Trophoblast cell (in vitro differentiated cells and primary cell): ENCODE data around the gene CADPS.

Experiments used
- DNase-seq, 2 donors: peaks; one replicate each; pipeline ENCODE4 v3.0.0-alpha.2; 2016
- H2AFZ ChIP-seq: 2 replicates; pipeline ENCODE4 v1.6.1; 2013; ENCODE audit warnings: low read length, moderate library complexity, mild to moderate bottlenecking; ENCODE audit not compliant: insufficient read depth, poor library complexity
- H2AK5ac ChIP-seq: 2 replicates; pipeline ENCODE4 v1.6.1; 2013; ENCODE audit warnings: mild to moderate bottlenecking, low read length
- H2BK120ac ChIP-seq: 2 replicates; pipeline ENCODE4 v1.6.1; 2013; ENCODE audit warnings: low read length, mild to moderate bottlenecking, moderate library complexity; ENCODE audit not compliant: insufficient read depth, poor library complexity
- H2BK12ac ChIP-seq: 2 replicates; pipeline ENCODE4 v1.6.1; 2013; ENCODE audit warnings: mild to moderate bottlenecking, low read length, moderate library complexity
- H2BK5ac ChIP-seq: 2 replicates; pipeline ENCODE4 v1.6.1; 2013; ENCODE audit warnings: low read length, low read depth, moderate library complexity, mild to moderate bottlenecking; ENCODE audit not compliant: poor library complexity
- H3K14ac ChIP-seq: 2 replicates; pipeline ENCODE4 v1.6.1; 2013; ENCODE audit warnings: mild to moderate bottlenecking, low read length
- H3K18ac ChIP-seq: 2 replicates; pipeline ENCODE4 v1.6.1; 2013; ENCODE audit warnings: mild to moderate bottlenecking, low read length
- H3K23ac ChIP-seq: 2 replicates; pipeline ENCODE4 v1.6.1; 2013; ENCODE audit warnings: low read length
- H3K27ac ChIP-seq: 2 replicates; pipeline ENCODE4 v1.5.1; 2013; ENCODE audit warnings: low read depth, mild to moderate bottlenecking, inconsistent platforms, low read length, moderate library complexity
- H3K27me3 ChIP-seq: 2 replicates; pipeline ENCODE4 v1.6.1; 2013; ENCODE audit warnings: inconsistent platforms, mild to moderate bottlenecking, low read length, moderate library complexity; ENCODE audit not compliant: insufficient read depth
- H3K36me3 ChIP-seq, 2 experiments: 1 replicate in 1 of 2; 2 replicates in 1 of 2; pipeline ENCODE4 v1.6.1; 2013; ENCODE audit warnings: low read length in 2 of 2, mild to moderate bottlenecking in 2 of 2, moderate library complexity in 1 of 2; ENCODE audit not compliant: insufficient read depth in 2 of 2, control insufficient read depth in 1 of 2
- H3K4ac ChIP-seq: 2 replicates; pipeline ENCODE4 v1.6.1; 2013; ENCODE audit warnings: low read depth, mild to moderate bottlenecking, low read length, moderate library complexity
- H3K4me1 ChIP-seq, 2 experiments: 1 replicate in 1 of 2; 2 replicates in 1 of 2; pipeline ENCODE4 v1.6.1; 2013; ENCODE audit warnings: low read length in 2 of 2, mild to moderate bottlenecking in 2 of 2, moderate library complexity in 1 of 2; ENCODE audit not compliant: insufficient read depth in 2 of 2, control insufficient read depth in 1 of 2
- H3K4me2 ChIP-seq: 2 replicates; pipeline ENCODE4 v1.6.1; 2013; ENCODE audit warnings: inconsistent platforms, mild to moderate bottlenecking, low read length, moderate library complexity
- H3K4me3 ChIP-seq: 2 replicates; pipeline ENCODE4 v1.5.1; 2013; ENCODE audit warnings: mild to moderate bottlenecking, low read depth, low read length, inconsistent platforms
- H3K79me1 ChIP-seq: one replicate; pipeline ENCODE4 v1.6.1; 2013; ENCODE audit warnings: low read length
- H3K79me2 ChIP-seq: 2 replicates; pipeline ENCODE4 v1.6.1; 2013; ENCODE audit warnings: low read length, mild to moderate bottlenecking; ENCODE audit not compliant: control insufficient read depth, insufficient read depth, poor library complexity
- H3K9ac ChIP-seq: 2 replicates; pipeline ENCODE4 v1.6.1; 2013; ENCODE audit warnings: mild to moderate bottlenecking, low read length
- H3K9me3 ChIP-seq: 2 replicates; pipeline ENCODE4 v1.6.1; 2013; ENCODE audit warnings: low read depth, mild to moderate bottlenecking, control low read depth, inconsistent platforms, low read length; ENCODE audit not compliant: insufficient read depth
- H4K12ac ChIP-seq: 2 replicates; pipeline ENCODE4 v1.6.1; 2013; ENCODE audit warnings: low read depth, mild to moderate bottlenecking, low read length, moderate library complexity
- H4K8ac ChIP-seq: 2 replicates; pipeline ENCODE4 v1.6.1; 2013; ENCODE audit warnings: low read depth, mild to moderate bottlenecking, low read length, moderate library complexity
- H4K91ac ChIP-seq: one replicate; pipeline ENCODE4 v1.6.1; 2013; ENCODE audit warnings: low read depth, mild to moderate bottlenecking, low read length, moderate library complexity
- WGBS: extraction: QIAGEN DNeasy Blood & Tissue Kit; methylation state at CpG from one replicate; pipeline ENCODE4 v1.1.7; 2013; ENCODE audit warnings: missing lambda C conversion rate; ENCODE audit not compliant: insufficient read length, insufficient coverage; ENCODE audit errors: extremely low coverage; 5-methylcytosine and 5-hydroxymethylcytosine counted together

Gene CADPS

GRCh38 chr3:62546266-62546665 lies 328.9 kb downstream of the CADPS start:
- H3K27me3 ChIP-seq: no peaks in the 10 kb centered on the region

GRCh38 chr3:62542185-62542584 lies 333.0 kb downstream of the CADPS start:
- WGBS: no CpG with 5 or more reads among the region's 2 CpGs
- no peak overlapping the region for H2BK5ac ChIP-seq
- no peak overlapping the region for H2AFZ ChIP-seq

More at GRCh38 chr3:62546266-62546665, 328.9 kb downstream of the CADPS start:
- H3K4me2 ChIP-seq: no peak overlapping the region
- no peak overlapping the region for H4K8ac ChIP-seq
- H2AFZ ChIP-seq: no peak overlapping the region
- no peak overlapping the region for H2BK5ac ChIP-seq
- H2AK5ac ChIP-seq: no peak overlapping the region
- no peak overlapping the region for H2BK120ac ChIP-seq
- no peak overlapping the region for H3K9ac ChIP-seq
- no peak overlapping the region for H3K27ac ChIP-seq
- no peak overlapping the region for H3K4me3 ChIP-seq
- no peak for DNase-seq
- H3K79me1 ChIP-seq: no peaks in the 10 kb centered on the region
- H3K9me3 ChIP-seq: no peaks in the 10 kb centered on the region
- H3K79me2 ChIP-seq: no peaks in the 10 kb centered on the region
- no peaks in the 10 kb centered on the region for H3K36me3 ChIP-seq
- no peak overlapping the region for H3K4ac ChIP-seq
- H3K23ac ChIP-seq: no peak overlapping the region
- WGBS: no CpG with 5 or more reads among the region's 7 CpGs
- H3K18ac ChIP-seq: no peak overlapping the region
- H4K12ac ChIP-seq: no peak overlapping the region
- no peaks in the 10 kb centered on the region for H3K4me1 ChIP-seq
- no peak overlapping the region for H3K14ac ChIP-seq
- H4K91ac ChIP-seq: no peak overlapping the region
- H2BK12ac ChIP-seq: no peak overlapping the region

GRCh38 chr3:62539762-62540161 lies 335.5 kb downstream of the CADPS start:
- no peak overlapping the region for H3K9ac ChIP-seq
- H4K91ac ChIP-seq: no peak overlapping the region
- H3K14ac ChIP-seq: no peak overlapping the region
- no peaks in the 10 kb centered on the region for H3K9me3 ChIP-seq
- H3K36me3 ChIP-seq: no peaks in the 10 kb centered on the region
- H3K79me1 ChIP-seq: no peaks in the 10 kb centered on the region
- no peak overlapping the region for H2AK5ac ChIP-seq
- H3K27me3 ChIP-seq: no peaks in the 10 kb centered on the region
- DNase-seq: no peak
- no peak overlapping the region for H3K4me3 ChIP-seq
- no peak overlapping the region for H2AFZ ChIP-seq
- H3K79me2 ChIP-seq: no peaks in the 10 kb centered on the region
- no peak overlapping the region for H3K18ac ChIP-seq
- H4K8ac ChIP-seq: no peak overlapping the region
- no peak overlapping the region for H3K27ac ChIP-seq
- H2BK12ac ChIP-seq: no peak overlapping the region
- no peaks in the 10 kb centered on the region for H3K4me1 ChIP-seq
- WGBS: no CpG with 5 or more reads among the region's 1 CpG
- no peak overlapping the region for H2BK5ac ChIP-seq
- H3K4me2 ChIP-seq: no peak overlapping the region
- H3K4ac ChIP-seq: no peak overlapping the region
- H3K23ac ChIP-seq: no peak overlapping the region
- H2BK120ac ChIP-seq: no peak overlapping the region
- no peak overlapping the region for H4K12ac ChIP-seq

More at GRCh38 chr3:62542185-62542584, 333.0 kb downstream of the CADPS start:
- no peak overlapping the region for H3K4me3 ChIP-seq
- DNase-seq: no peak
- no peak overlapping the region for H2BK120ac ChIP-seq
- H4K91ac ChIP-seq: no peak overlapping the region
- H3K4me2 ChIP-seq: no peak overlapping the region
- H2BK12ac ChIP-seq: no peak overlapping the region
- H4K12ac ChIP-seq: no peak overlapping the region
- H3K9ac ChIP-seq: no peak overlapping the region
- H3K9me3 ChIP-seq: no peaks in the 10 kb centered on the region
- H3K27ac ChIP-seq: no peak overlapping the region
- H3K79me1 ChIP-seq: no peaks in the 10 kb centered on the region
- no peak overlapping the region for H4K8ac ChIP-seq
- H3K23ac ChIP-seq: no peak overlapping the region
- H3K79me2 ChIP-seq: no peaks in the 10 kb centered on the region
- no peaks in the 10 kb centered on the region for H3K4me1 ChIP-seq
- no peaks in the 10 kb centered on the region for H3K27me3 ChIP-seq
- H2AK5ac ChIP-seq: no peak overlapping the region
- no peak overlapping the region for H3K14ac ChIP-seq
- no peaks in the 10 kb centered on the region for H3K36me3 ChIP-seq
- H3K18ac ChIP-seq: no peak overlapping the region
- H3K4ac ChIP-seq: no peak overlapping the region

GRCh38 chr3:62538691-62539356 lies 336.4 kb downstream of the CADPS start:
- no peaks in the 10 kb centered on the region for H3K36me3 ChIP-seq
- H2BK12ac ChIP-seq: no peak overlapping the region
- H3K4me3 ChIP-seq: no peak overlapping the region
- no peak overlapping the region for H4K12ac ChIP-seq
- no peak overlapping the region for H2BK120ac ChIP-seq
- no peak overlapping the region for H2AFZ ChIP-seq
- no peak overlapping the region for H4K8ac ChIP-seq
- H3K18ac ChIP-seq: no peak overlapping the region
- H3K27ac ChIP-seq: no peak overlapping the region
- no peak for DNase-seq
- no peak overlapping the region for H2AK5ac ChIP-seq
- no peaks in the 10 kb centered on the region for H3K9me3 ChIP-seq
- no CpG with 5 or more reads among the region's 4 CpGs for WGBS
- H3K9ac ChIP-seq: no peak overlapping the region
- H3K14ac ChIP-seq: no peak overlapping the region
- no peak overlapping the region for H3K23ac ChIP-seq
- H3K4me1 ChIP-seq: no peaks in the 10 kb centered on the region
- no peak overlapping the region for H3K4me2 ChIP-seq
- H3K79me2 ChIP-seq: no peaks in the 10 kb centered on the region
- no peaks in the 10 kb centered on the region for H3K79me1 ChIP-seq
- no peak overlapping the region for H2BK5ac ChIP-seq
- no peak overlapping the region for H4K91ac ChIP-seq
- H3K27me3 ChIP-seq: no peaks in the 10 kb centered on the region
- H3K4ac ChIP-seq: no peak overlapping the region
